Activated CD4-positive, alpha-beta T cell treated with anti-CD3 and anti-CD28 coated beads, Interleukin-2, Interleukin-6, amounts not matched to agents 100 ng/mL and 50 ng/mL, durations not matched to agents 16 hours and 8 hours (primary cell): ENCODE data around the gene DPRX.
"Not testable (repeated sequence)": the region's sequence is repeated elsewhere in the genome, so short reads cannot be mapped to it uniquely, and the experiment has no call there.

Source experiments
- DNase-seq: peaks from one replicate; pipeline ENCODE4 v3.0.0-alpha.2; 2020

DPRX gene

GRCh38 chr19:53647350-53647749 lies 15.6 kb downstream of the DPRX start:
- DNase-seq = no peak

DNA sequence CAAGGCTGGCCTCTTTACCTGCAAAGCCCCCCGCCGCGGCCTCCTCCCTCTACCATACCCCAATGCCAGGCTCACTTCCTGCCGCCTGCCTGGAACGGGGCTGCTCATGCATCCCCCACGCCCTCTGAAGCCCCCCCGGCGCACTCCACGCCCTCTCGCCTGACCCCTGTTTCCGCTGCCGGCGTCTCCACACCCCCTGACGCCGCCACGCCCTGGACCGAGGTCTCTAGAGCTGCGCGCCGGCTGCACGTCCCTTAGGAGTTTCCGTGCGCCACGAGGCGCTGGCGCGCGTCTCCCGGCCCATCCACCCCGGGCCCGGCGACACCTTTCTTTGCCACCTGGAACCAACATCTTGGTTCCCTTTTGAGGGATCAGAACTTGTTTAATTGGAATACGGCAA lies 16.0 kb downstream of the DPRX start:
- no peak for DNase-seq

DNA sequence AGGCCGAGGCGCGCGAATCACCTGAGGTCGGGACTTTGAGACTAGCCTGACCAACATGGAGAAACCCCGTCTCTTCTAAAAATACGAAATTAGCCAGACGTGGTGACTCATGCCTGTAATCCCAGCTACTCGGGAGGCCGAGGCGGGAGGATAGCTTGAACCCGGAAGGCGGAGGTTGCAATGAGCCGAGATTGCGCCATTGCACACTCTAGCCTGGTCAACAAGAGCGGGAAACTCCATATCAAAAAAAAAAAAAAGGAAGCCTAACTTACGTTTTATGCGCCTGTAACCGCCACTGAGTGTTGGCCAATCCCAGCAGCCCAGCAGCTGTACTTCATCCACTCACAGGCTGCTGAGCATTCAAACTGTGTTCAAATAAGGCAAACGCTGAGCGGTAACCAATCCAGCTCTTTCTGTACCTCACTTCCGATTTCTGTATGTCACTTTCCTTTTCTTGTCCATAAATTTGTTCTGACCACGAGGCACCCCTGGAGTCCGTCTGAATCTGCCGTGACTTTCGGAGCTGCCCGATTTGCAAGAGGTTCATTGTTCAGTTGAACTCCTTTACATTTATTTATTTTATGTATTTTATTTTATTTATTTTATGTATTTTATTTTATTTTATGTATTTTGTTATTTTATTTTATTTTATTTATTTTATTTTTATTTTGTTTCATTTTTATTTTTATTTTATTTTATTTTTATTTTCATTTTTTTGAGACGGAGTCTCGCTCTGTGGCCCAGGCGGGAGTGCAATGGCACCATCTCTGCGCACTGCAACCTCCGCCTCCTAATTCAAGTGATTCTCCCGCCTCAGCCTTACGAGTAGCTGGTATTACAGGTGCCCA lies 18.2 kb downstream of the DPRX start:
- no peak for DNase-seq

DNA sequence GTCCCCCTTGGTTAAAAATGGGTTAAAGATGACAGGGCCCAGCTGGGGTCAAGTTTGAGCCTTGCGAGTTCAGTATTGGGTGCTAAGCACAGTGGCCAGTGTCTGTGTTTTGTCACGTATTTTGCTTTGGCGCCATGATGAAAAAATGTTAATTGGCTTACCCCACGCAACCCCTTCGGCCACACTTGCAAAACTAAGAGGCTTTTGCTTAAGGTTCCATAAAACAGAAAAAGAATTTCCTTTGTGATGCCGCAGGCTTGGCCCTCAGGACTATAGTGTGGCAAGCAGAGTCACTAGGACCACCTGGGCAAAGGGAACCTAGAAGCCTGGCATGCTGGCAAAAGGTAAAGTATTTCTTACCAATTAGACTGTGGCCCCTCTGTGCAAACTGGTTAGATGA lies 20.7 kb downstream of the DPRX start:
- no peak for DNase-seq

DNA sequence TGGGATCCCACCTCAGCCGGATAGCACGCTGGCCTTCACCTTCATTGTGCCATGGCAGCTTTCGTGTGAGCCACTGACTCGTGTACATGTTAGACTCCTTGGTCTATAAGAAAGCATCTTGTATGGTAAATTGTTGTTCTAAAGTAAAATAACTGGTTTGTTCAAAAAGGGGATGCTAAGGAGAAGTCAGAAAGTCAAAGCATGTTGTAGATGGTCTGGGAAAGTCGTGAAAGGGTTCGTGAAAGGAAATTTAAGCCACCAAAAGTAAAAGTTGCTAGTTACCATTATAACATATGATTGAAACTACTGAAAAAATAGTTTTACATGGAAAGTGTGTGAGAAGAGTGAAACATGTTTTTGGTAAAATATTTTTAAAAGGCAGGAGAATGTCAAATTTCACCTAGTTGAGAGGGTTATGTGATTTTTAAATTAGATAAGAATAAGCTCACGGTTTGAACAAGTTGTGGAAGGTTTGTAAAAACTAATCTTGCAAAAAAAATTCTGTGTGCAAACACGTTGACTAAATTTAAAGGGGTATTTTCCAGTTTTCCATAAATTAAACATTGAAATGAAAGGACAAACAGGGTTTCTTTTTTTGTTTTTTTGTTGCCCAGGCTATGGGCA lies 23.4 kb downstream of the DPRX start:
- DNase-seq = no peak

DNA sequence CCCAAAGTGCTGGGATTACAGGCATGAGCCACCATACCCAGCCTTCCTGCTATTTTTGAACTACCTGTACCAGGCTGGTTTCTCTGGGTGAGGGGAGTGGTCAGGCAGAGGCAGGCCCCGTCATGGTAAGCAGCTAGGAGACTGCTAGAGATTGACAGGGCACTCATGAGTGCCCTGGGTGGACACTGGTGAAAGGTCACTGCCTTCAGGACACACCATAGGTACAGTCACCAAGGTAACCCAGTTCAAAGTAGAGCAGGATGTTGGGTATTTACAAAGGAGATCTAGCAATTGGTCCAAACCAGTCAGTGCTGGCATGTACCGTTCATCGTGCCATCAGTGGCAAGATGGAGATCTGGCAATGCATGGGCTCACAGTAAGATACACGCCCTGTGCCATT lies 25.5 kb downstream of the DPRX start:
- DNase-seq = no peak

GRCh38 chr19:53657778-53658177 lies 26.0 kb downstream of the DPRX start:
- DNase-seq = no peak

- no peak for DNase-seq
These were observed 27.5 kb downstream of the DPRX start for GRCh38 chr19:53659292-53659691.

- DNase-seq = no peak
These were observed 28.8 kb downstream of the DPRX start for GRCh38 chr19:53660584-53660983.

DNA sequence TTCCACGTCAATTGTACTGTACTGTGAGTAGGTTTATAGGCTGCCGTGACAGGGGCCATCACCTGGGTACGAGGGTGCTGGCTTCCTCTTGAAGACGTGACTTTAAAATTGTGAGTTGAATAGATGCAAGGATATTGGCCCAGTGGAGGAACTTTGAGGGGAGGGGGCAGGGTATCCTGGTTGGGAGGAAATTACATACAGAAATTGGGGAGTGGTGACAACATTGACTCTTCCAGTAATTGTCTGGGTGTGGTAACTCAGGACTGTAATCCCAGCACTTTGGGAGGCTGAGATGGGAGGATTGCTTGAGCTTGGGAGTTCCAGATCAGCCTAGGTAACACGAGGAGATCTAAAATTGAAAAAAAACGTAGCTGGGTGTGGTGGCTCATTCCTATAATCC lies 30.4 kb downstream of the DPRX start:
- DNase-seq = no peak

DNA sequence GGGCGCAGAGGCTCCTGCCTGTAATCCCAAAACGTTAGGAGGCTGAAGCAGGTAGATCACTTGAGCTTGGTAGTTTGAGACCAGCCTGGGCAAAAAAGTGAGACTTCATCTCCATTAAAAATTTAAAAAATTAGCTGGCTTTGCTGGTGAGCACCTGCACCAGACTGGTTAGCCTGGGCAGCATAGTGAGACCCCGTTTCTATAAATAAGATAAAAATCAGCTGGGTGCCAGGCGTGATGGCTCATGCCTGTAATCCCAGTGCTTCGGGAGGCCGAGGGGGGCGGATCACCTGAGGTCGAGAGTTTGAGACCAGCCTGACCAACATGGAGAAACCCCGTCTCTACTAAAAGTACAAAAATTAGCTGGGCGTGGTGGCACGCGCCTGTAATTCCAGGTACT lies 32.4 kb downstream of the DPRX start:
- no peak for DNase-seq

DNA sequence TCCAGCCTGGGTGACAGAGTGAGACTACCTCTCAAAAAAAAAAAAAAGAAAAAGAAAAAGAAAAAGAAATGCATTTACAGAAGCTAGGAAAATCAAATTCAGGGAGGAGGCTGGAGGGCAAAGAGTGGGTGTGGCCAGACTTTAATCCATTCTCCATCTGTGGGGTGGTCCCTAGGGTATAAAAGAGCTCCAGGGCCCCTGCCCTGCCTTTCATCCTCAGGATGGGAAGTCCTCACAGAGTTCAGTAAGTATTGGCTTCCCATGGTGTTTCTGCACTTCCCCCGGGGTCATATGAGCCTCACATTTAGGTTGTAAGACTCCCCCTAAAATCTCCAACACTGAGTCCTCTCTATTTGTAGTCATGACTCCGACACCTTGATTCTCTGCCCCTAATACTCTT lies 33.0 kb downstream of the DPRX start:
- DNase-seq = no peak

DNA sequence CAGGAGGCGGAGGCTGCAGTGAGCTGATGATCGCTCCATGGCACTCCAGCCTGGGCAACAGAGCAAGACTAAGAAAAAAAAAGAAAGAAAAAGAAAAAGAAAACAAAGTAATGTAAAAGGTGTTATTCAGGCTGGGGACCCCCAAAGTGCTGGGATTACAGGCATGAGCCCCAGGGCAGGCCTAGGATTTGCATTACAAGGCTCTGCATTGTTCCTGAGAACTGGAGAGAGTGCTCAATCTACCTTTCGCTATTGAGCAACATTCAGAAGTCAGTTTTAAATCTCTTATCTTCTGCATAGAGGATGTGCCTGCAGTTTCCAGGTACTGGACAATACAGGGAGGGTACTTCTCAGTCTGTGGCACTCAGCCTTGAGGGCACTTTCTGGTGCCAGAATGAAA lies 34.5 kb downstream of the DPRX start:
- not testable (repeated sequence) for DNase-seq

- not testable (repeated sequence) for DNase-seq
These were observed 37.0 kb downstream of the DPRX start for GRCh38 chr19:53668804-53669203.

- DNase-seq = no peak
These were observed 38.5 kb downstream of the DPRX start for GRCh38 chr19:53670345-53670744.

GRCh38 chr19:53671663-53672062 lies 39.9 kb downstream of the DPRX start:
- DNase-seq = no peak
